ENCODE data around the gene RIMS3. TPM values are rescaled to one million over a fixed set of nuclear protein-coding genes. Genes with fewer than 3 reads are reported as not detected.

Gene RIMS3
- total RNA-seq, 1 donor from 2014 or later, result 0.34 TPM

- DNase-seq, result no peak
These were observed 12.5 kb downstream of the RIMS3 start for GRCh38 chr1:40652979-40653378.

GRCh38 chr1:40652468-40652867 is 13.0 kb downstream of the RIMS3 start:
- DNase-seq, result no peak

GRCh38 chr1:40651138-40651857 is 14.2 kb downstream of the RIMS3 start:
- DNase-seq, result no peak

- peak; percentile 19 for DNase-seq
These were observed 15.4 kb downstream of the RIMS3 start for GRCh38 chr1:40650075-40650474.

- no peak for DNase-seq
These were observed 15.9 kb downstream of the RIMS3 start for GRCh38 chr1:40649592-40649930.

GRCh38 chr1:40648928-40649591 is 16.4 kb downstream of the RIMS3 start:
- DNase-seq, result no peak

- DNase-seq, result no peak
These were observed 17.3 kb downstream of the RIMS3 start for GRCh38 chr1:40648200-40648599.

GRCh38 chr1:40646315-40646714 is 19.2 kb downstream of the RIMS3 start:
- peak; percentile 52 for DNase-seq

- no peak for DNase-seq
These were observed 20.3 kb downstream of the RIMS3 start for GRCh38 chr1:40645118-40645680.

GRCh38 chr1:40641601-40642242 is 23.8 kb downstream of the RIMS3 start:
- DNase-seq, result no peak

GRCh38 chr1:40640314-40641076 is 25.0 kb downstream of the RIMS3 start:
- no peak for DNase-seq

GRCh38 chr1:40638097-40639036 is 27.1 kb downstream of the RIMS3 start:
- no peak for DNase-seq

- no peak for DNase-seq
These were observed 27.9 kb downstream of the RIMS3 start for GRCh38 chr1:40637470-40638007.

- no peak for DNase-seq
These were observed 28.7 kb downstream of the RIMS3 start for GRCh38 chr1:40636777-40637176.

- no peak for DNase-seq
These were observed 29.6 kb downstream of the RIMS3 start for GRCh38 chr1:40635763-40636500.

- DNase-seq, result peak; percentile 17
These were observed 30.4 kb downstream of the RIMS3 start for GRCh38 chr1:40634901-40635655.

GRCh38 chr1:40633931-40634376 is 31.5 kb downstream of the RIMS3 start:
- DNase-seq, result no peak

GRCh38 chr1:40633523-40633922 is 32.0 kb downstream of the RIMS3 start:
- DNase-seq, result no peak

- DNase-seq, result peak; percentile 77
These were observed 34.8 kb downstream of the RIMS3 start for GRCh38 chr1:40630488-40631223.
